HG02588 (cell line): ENCODE results near the gene RAPGEF2.

Source experiments
- ATAC-seq: cut with Tn5 transposase; IDR thresholded peaks from one replicate; pipeline ENCODE4 v1.9.1; 2021; ENCODE audit warnings: mild to moderate bottlenecking, moderate library complexity; ENCODE audit not compliant: unreplicated experiment

Gene RAPGEF2

DNA sequence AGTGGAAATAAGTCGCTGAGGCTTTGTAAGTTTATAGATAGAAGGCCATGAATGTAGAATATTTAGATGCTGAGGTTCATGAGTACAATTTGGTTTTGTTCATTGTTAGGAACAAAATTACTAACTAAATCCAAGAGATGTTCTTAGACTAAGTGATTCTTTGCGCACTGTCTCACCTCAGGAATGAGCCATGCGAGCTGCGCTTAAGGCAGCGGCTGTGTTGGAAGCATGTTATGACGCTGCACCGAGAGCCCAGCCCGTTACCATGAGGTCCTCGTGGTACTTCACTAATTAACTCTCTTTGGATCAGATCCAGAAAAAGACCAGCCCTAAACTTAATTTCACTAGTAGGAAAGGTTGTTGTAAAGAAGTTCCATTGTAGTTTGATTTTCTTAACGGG is 166.2 kb downstream of the RAPGEF2 start:
- ATAC-seq: no peak

DNA sequence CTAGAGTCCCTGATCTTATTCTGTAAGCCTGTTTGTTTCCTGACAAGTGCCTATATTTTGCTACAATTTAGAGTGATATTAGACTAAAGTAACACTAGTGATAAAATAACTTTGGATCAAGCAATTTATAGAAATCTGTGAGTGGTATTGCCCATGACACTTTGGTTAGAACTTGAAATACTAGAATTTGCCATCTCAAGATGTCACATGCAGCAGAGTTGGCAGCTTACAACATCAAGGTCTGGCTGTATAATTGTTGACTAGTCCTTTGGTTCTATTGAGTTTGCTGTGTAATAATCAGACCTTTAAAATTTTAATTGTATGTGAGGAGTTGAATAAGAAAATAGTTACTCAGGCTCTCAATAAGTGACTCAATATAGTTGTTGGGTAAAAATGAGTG is 167.1 kb downstream of the RAPGEF2 start:
- no peak for ATAC-seq

DNA sequence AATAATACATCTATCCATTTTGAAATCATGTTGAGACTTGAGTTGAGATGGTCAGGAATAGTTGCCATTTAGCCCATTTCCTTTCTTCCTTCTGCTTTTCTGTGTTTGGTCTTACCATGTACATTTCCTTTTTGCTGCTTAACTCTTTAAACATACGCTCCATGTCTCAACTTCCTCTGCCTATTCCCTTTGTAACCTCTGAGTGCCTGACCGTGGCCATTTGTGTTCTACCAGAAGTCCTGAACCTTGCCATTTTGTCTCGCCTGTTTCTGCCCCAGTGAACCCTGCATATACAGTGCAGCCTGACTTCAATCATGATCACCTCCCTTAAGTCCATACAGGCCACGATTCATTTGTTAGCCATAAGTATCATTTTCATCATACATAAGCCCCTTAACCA is 169.0 kb downstream of the RAPGEF2 start:
- ATAC-seq: no peak

DNA sequence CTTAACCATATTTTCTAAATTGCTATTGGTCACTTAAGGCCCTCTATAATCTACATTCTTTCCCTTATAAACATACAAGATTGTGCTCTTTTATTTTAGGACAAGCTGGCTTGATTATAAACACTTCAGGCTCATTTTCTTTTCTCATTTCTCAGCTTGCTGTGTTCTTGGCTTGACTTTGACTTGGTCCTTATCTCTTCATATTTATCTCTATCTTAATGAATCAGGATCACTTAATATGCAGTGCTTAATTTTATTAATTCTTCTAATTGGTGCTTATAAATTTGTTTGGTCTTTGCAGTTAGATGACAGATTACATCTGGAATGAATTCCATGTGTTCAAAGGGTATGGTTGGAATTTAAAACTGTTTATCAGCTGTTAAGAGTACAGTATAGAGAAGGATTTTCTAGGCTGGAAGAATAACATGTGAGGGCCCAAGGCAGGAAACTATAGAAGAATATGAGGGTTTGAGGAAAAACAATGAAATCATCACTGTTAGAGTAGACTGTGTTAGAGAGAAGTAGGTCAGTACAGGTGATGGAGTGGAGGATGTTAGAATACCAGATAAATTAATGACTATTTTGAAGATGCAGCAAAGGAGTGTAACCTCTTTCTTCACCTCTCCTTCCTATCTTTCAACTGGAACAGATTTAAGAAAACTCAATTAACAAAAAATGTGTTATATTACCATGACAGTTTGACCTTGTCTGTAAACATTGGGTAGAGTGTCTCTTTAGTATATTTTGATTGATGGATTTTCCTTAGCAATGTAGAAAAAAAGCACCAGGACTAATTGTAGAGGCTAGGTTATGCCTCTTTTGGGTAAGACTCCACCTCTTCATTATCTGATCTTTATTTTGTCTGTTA is 169.6 kb downstream of the RAPGEF2 start:
- ATAC-seq: no peak

DNA sequence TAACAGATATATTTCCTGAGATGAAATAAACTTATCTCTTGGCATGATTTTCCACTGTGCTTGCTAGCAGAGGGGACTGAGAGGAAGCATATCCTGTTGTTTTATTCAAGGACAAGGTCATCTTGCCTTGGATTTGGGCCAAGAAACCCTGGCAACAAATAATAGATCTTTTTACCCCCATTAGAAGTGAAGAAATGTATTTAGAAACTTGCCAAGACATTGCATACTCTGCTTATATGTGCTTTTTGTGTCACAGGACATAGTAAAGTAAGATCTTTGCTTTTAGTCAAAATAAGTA is 170.2 kb downstream of the RAPGEF2 start:
- no peak for ATAC-seq

DNA sequence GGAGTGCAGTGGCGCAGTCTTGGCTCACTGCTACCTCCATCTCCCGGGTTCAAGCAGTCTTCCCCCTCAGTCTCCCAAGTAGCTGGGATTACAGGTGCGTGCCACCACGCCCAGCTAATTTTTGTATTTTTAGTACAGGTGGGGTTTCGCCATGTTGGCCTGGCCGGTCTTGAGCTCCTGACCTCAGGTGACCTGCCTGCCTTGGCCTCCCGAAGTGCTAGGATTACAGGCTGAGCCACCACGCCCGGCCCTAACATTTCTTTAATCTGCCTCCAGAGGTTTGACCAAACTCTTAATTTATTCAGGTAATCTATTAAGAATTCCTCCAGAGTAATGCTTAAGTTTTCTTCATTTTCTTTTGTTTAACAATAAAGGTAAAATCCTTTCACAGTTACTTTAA is 171.0 kb downstream of the RAPGEF2 start:
- ATAC-seq: no peak

DNA sequence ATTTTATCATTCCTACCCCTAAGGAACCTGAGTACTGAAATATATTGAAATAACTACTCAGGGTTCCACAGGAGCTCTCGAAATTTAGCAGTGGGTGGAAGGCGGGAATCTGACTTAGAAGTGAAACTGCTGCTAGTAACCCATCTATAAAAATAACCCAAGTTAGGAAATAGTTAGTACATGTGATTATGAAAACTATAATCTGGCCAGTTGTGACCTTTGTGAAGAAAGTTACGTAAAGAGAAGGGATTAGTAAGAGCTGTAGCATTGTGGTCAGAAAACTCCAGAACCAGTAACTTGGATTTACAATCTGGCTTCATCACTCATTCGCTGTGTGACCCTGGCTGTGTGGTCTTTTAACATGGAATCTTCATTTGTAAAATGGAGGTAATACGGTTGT is 175.5 kb downstream of the RAPGEF2 start:
- ATAC-seq: peak; percentile 58

DNA sequence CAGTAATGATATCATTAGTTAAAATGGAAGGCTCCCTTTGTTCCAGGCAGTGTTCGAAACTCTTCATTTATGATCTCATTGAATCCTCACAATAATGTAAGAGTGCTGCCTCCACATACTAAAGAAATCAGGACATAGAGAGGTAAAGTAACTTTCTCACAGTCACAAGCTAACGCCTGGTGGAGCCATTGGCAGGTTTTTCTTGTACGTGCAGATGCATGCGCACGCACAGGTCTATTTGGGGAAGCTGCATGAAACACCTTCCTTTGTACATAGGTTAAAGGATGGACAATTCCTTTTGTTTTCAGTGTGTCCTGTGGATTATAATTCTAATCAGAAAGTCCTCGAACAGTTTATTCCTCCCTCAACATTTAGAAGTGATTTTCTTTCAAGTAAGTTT is 176.2 kb downstream of the RAPGEF2 start:
- no peak for ATAC-seq

DNA sequence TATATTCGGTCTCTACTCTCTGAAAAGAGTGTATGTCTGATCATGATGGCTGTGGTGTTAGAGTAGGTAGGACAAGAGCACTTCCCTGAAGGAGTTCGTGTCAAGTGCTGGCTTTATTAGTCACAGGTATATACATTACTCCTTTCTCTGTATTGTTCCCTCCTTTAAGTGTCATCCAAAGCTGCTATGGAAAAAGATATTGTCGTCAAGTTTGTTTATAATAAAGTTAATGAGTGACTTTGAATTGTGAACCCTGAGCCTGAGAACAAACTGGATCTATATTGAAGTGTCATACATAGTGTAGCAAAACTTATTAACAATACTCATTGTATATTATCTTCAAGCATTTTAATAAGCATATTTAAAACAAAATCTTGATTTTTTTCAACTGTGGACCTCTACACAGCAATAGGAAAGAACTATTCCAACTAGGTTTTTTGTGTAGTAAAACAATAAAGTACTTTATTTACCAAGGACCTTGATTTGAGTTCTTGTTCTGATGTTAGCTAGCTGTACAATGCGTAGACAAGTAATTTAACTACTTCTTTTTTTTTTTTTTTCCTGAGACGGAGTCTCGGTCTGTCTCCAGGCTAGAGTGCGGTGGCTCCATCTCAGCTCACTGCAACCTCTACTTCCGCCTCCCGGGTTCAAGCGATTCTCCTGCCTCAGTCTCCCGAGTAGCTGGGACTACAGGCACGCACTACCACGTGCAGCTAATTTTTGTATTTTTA is 177.7 kb downstream of the RAPGEF2 start:
- ATAC-seq: no peak

DNA sequence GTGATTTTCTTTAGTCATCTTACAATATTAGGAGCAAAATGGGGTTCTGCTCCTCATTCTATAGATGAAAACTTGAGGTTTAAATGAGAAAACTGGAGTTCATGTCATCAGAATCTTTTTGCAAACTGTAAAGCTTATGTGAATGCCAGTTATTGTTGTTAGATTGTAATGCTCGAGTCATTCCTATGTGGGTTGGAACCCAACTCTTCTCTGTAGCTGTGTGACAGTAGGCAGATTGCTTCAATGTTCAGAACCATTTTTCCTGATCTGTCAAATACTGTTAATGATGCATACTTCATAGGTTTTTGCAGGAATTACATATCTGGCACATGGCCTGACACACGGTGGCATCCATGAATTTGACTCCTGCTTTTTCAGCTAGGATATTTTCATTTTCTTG is 178.9 kb downstream of the RAPGEF2 start:
- no peak for ATAC-seq

DNA sequence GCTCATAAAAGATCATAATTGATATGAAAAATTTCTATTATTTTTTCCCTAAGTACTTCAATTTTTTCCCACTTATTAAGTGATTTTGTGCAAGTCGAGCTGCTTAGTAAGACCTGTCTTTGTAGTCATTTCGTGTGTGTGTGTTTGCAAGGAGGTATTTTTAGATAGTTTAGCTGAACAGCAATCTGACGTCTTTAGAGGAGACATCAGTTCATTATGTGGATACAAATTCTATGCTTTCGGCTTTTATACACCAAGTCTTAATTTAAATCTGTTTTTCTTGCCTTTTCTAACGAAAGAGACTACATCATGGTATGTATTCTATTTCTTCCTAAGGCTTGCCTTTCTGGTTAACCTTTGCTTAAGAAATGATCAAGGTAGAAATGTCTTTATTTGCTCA is 179.4 kb downstream of the RAPGEF2 start:
- no peak for ATAC-seq

DNA sequence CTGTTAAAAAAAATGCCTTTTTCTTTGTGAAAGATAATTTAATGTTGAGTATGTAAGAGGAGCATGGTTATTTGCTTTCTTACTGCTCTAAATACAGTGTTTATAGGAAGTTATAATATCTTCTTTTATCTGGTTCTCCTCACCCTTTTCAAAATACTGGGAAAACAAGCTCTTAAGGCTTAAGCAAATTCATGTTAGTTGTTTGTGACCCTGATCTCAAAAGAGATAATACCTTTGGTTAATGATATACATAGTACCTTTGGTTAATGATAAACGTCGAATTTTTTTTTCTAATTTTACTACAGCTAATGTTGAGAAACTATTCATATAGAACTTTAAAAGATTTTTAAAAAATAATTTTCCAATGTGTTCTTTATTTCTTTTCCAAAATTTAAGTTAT is 180.1 kb downstream of the RAPGEF2 start:
- no peak for ATAC-seq

DNA sequence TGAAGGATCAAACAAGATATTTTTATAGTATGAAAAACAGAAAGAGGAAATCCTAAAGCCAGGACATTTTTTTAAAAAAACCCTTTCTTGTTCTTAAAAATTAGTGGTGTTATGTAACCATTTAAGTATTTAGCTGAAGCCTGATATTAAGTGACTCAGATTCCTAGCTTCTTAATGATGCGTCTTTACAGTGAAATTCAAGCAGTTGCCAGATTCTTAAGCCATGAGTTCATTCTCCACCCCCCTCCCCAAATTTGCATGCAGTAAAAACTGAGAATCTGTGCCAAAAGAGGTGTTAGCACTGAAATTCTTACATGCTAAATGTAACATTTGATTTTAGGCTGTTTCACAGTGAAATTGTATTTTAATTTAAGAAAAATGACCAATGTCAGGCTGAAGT is 180.8 kb downstream of the RAPGEF2 start:
- ATAC-seq: no peak

DNA sequence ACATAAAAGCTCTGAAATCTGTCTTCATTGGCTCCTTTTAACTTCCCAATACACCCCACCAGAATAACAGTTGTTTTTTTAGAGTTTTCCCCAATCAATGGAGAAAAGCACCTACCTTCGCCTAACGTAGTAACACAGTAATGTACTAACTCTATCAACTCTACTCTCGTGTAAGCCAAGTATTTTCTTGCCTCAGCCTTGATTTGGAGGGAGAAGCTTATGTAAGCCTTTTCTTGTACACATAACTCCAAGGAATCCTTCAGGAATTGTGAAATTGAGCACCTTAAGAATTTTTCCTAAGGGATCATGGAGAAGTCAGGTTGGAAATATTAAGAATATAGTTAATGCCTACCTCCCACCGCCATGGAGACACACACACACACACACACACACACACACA is 181.2 kb downstream of the RAPGEF2 start:
- no peak for ATAC-seq

DNA sequence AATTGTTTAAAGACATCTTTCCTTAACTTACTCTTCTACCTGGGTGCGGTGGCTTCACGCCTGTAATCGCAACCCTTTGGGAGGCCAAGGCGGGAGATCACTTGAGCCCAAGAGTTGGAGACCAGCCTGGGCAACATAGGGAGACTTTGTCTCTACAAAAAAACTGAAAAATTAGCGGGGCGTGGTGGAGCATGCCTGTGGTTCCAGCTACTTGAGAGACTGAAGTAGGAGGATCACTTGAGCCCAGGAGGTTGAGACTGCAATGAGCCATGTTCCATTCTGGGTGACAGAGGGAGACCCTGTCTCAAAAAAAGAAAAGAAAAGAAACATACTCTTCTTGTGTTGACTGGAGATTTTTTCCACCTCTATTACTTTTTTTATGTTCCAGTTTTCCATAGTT is 181.9 kb downstream of the RAPGEF2 start:
- no peak for ATAC-seq

DNA sequence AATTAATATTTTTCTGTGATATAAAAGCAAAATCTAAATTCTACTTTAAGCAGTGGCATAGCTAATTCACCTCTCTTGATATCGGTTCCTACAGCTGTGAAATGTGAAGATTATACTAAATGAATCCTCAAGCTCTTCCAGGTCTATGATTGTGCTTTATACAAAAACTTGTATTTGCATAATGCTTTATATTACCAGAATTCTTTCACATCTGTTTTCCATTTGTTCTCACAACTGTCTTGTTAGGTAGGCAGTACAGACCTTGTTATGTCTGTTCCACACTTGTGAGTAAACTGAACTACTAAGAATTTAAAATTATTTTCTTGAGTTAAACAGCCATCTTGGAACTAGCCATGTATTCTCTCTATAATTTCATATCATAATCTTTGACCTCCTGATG is 184.9 kb downstream of the RAPGEF2 start:
- no peak for ATAC-seq

DNA sequence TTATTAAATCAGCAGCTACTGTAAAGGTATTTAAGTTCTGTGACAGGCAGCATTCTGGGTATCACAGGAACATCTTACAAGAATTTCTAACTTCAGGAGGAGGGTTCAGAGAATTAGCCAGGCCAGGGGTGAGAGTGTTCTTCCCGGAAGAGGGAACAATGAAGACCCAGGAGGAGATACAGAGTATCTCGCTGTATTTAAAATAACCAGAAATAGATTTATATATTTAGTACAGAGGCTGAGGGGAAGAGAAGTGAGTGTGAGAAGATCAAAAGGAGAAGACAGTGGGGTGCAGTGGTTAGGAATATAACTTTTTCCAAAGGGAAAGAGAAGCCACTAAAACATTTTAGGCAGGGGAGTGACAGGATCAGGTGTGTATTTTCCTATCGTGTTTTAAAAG is 186.8 kb downstream of the RAPGEF2 start:
- ATAC-seq: no peak

DNA sequence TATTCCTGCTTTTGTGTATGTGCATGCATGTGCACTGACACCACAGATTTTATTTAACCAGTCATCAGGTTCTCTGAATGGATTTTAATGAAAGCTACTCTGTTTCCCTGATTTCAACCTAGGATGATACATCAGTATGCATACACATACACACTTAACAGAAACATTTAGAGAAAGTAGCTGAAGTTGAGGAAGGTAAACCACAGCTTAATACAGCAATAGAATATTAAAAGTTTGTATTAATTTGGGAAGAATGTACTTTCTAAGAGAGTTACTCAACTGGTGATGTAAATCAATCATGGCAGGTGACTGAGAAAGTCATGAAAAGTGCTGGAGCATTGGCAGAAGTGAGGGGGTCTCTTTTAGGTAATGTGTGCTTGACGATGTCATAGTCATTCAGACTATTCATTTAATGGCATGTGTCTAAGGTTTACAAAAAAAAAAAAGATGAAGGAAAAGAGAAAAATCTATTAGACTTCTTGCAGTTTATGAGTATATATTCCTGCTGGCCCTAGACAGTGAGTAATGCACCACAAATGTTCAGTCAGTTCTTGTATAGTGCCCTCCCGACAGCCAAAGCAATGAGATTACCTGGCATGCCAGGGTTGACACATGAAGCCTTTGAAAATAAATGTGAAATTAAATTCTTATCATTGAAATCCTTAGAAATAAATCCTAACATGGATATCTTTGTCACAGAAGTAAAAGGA is 187.6 kb downstream of the RAPGEF2 start:
- ATAC-seq: no peak

DNA sequence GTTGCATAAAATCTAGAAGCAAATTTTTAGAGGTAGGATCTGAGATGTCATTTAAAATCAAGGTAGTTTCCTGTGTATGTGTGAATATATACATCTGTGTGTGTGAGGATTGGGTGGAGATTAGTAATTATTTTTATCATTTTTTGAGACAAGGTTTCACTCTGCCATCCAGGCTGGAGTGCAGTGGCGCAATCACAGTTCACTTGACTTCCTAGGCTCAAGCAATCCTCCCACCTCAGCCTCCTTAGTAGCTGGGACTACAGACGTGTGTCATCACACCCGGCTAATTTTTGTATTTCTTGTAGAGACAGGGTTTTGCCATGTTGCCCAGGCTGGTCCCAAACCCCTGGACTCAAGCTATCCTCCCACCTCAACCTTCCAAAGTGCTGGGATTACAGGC is 188.3 kb downstream of the RAPGEF2 start:
- no peak for ATAC-seq

DNA sequence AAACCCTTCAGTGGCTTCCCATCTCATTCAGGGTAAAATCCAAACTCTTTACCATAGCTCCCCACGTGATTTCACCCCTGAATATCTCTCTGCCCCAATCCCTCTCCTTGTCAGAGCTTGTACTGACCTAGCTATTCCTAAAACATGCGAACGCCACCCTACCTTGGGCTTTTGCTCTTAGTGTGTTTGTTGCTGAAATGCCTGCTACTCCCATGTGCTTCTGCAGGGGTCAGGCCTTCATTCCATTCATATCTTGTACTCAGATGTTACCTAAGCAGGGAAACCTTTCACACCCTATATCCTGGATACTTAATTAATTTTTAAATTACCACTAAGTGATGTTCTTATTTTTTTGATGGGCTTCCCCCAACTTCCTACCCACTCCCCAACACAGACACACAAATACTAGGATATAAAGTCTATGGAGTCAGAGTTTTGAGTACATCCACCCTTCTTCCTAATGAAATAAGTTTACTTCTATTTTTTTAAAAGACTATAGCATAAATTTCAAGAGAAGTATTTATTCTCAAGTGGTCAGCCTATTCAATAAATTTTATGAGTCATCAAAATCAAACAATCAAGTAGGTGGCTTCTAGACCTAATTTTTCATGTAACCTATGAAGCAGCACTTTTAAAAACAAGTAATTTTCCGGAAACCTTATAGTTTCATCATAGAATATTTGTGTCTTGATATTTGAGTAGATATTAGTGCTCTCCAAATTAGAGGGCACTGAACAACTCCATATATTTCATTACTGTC is 189.4 kb downstream of the RAPGEF2 start:
- ATAC-seq: no peak

DNA sequence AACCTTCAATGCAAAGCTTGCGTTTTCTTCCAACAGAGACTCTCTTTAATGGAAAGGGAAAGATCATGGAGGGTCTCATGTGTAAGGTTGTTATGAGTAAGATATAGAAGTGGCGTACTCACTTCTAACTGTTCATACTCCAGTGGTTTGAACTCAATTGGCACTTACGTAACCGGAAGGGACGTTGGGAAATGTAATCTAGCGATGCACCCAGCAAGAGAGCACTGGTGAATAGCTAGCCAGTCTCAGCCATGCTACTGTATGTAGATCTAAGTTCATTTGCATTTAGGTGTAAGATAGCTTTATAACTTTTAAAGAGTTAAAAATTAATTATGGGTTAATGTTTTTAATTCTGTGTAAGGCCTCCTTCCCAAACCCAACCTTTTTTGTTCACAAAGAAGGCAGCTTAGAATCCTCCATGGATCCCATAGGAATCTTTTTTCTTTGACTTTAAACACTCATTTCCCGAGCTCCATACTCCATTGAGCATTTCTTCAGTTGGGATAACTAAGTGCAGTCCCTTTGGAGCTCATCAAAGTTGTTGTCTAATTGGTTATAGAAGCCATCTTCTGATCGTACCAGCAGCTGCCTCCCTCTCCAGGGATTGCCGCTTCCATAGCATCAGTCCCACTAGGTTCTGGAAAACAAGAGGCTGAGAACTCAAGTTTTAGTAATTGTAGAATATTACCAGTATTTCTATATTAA is 191.1 kb downstream of the RAPGEF2 start:
- no peak for ATAC-seq
